COLO829 (cell line): ENCODE measurements around the gene IFI6.
"Not testable (repeated sequence)": the region's sequence is repeated elsewhere in the genome, so short reads cannot be mapped to it uniquely, and the experiment has no call there.

Experiments
- DNase-seq: peaks from one replicate; pipeline ENCODE4 v3.0.0; 2012; ENCODE audit warnings: low spot score

Gene IFI6

GRCh38 chr1:27627733-27628132 is 44.3 kb downstream of the IFI6 start:
- DNase-seq = not testable (repeated sequence)

GRCh38 chr1:27627061-27627460 is 44.9 kb downstream of the IFI6 start:
- no peak for DNase-seq

- no peak for DNase-seq
Observed at GRCh38 chr1:27626031-27626935, 45.7 kb downstream of the IFI6 start.

- DNase-seq = no peak
Observed at GRCh38 chr1:27624467-27625178, 47.4 kb downstream of the IFI6 start.

- no peak for DNase-seq
Observed at GRCh38 chr1:27623327-27624212, 48.4 kb downstream of the IFI6 start.

- DNase-seq = no peak
Observed at GRCh38 chr1:27622828-27623227, 49.2 kb downstream of the IFI6 start.

GRCh38 chr1:27621051-27621920 is 50.7 kb downstream of the IFI6 start:
- DNase-seq = no peak

GRCh38 chr1:27619782-27620438 is 52.1 kb downstream of the IFI6 start:
- not testable (repeated sequence) for DNase-seq

- DNase-seq = no peak
Observed at GRCh38 chr1:27618341-27619082, 53.5 kb downstream of the IFI6 start.

- no peak for DNase-seq
Observed at GRCh38 chr1:27617420-27617819, 54.6 kb downstream of the IFI6 start.

- no peak for DNase-seq
Observed at GRCh38 chr1:27616441-27616840, 55.6 kb downstream of the IFI6 start.
